K562 (cell line): ENCODE measurements around the gene CHMP4B.

ENCODE experiments used
- ATF3 ChIP-seq, 2 experiments: fragments of 450-650 bp in 1 of 2; sonication (generic) in 1 of 2; formaldehyde crosslinking in 1 of 2; IDR thresholded peaks in 1 of 2; conservative IDR thresholded peaks in 1 of 2; 2 replicates each; pipeline versions ENCODE4 v1.6.1 to v1.8.1; 2016 to 2023; ENCODE audit warnings: mild to moderate bottlenecking in 2 of 2, moderate library complexity in 2 of 2, inconsistent platforms in 1 of 2, missing genetic modification reagents in 1 of 2
- EP300 ChIP-seq: IDR thresholded peaks from 2 replicates; pipeline ENCODE4 v1.6.1; 2012; ENCODE audit warnings: low read length, improper control_type of control experiment
- ETS1 ChIP-seq: conservative IDR thresholded peaks from 2 replicates; pipeline ENCODE4 v1.6.1; 2011; ENCODE audit warnings: low read depth, mild to moderate bottlenecking, low read length; ENCODE audit not compliant: control insufficient read depth
- ID3 ChIP-seq, 2 experiments: fragments of 250-450 bp in 1 of 2; fragments of 450-650 bp in 1 of 2; sonication (Bioruptor Pico) in 1 of 2; IDR thresholded peaks; 2 replicates each; pipeline versions ENCODE4 v1.6.1 to v1.8.0; 2016 to 2021; ENCODE audit warnings: mild to moderate bottlenecking in 2 of 2, moderate library complexity in 2 of 2, missing compliant biosample characterization in 1 of 2, missing genetic modification characterization in 1 of 2
- KHSRP ChIP-seq: fragments of 450-650 bp; IDR thresholded peaks from 2 replicates; pipeline ENCODE4 v1.6.1; 2017
- POLR2A ChIP-seq: fragments of 450-650 bp; conservative IDR thresholded peaks from 2 replicates; pipeline ENCODE4 v1.6.1; 2016
- RREB1 ChIP-seq: fragments of 250-450 bp; sonication (Bioruptor Pico); IDR thresholded peaks from 2 replicates; pipeline ENCODE4 v1.4.0; 2020
- TAF1 ChIP-seq: IDR thresholded peaks from 2 replicates; pipeline ENCODE4 v1.6.1; 2011; ENCODE audit warnings: mild to moderate bottlenecking, low read length, moderate library complexity; ENCODE audit not compliant: insufficient read depth, control insufficient read depth, severe bottlenecking; ENCODE audit errors: extremely low read depth
- TRIM28 ChIP-seq: fragments of 450-650 bp; IDR thresholded peaks from 2 replicates; pipeline ENCODE4 v1.6.1; 2017
- VEZF1 ChIP-seq: fragments of 200-800 bp; sonication (Bioruptor generic); IDR thresholded peaks from 2 replicates; pipeline ENCODE4 v1.6.1; 2017; ENCODE audit warnings: missing genetic modification characterization, missing compliant biosample characterization
- XRCC5 ChIP-seq: fragments of 200-400 bp; formaldehyde crosslinking; IDR thresholded peaks from 2 replicates; pipeline ENCODE4 v1.6.1; 2017; ENCODE audit warnings: low read depth, mild to moderate bottlenecking, low read length
- ZBTB1 ChIP-seq: sonication (generic); formaldehyde crosslinking; IDR thresholded peaks from 2 replicates; pipeline ENCODE4 v1.8.1; 2023; ENCODE audit warnings: missing genetic modification reagents, low read depth, mild to moderate bottlenecking, borderline replicate concordance
- ZBTB5 ChIP-seq: fragments of 450-650 bp; IDR thresholded peaks from 2 replicates; pipeline ENCODE4 v1.6.1; 2017; ENCODE audit warnings: antibody characterized with exemption

GRCh38 chr20:33850159-33850558 is 39.0 kb downstream of the CHMP4B start:
- TF ChIP-seq XRCC5: no peak
- TF ChIP-seq ATF3 (IDR thresholded peaks at IDR 0.05): no peak
- TF ChIP-seq ATF3 (CRISPR knock-in tag; conservative IDR thresholded peaks at IDR 0.05): no peak
- TF ChIP-seq ETS1: no peak
- TF ChIP-seq POLR2A: no peak
- no peak for TF ChIP-seq KHSRP
- no peak for TF ChIP-seq VEZF1 (CRISPR knock-in tag)
- TF ChIP-seq EP300: no peak
- TF ChIP-seq ZBTB5: no peak
- no peak for TF ChIP-seq TAF1
- no peak for TF ChIP-seq RREB1
- no peak for TF ChIP-seq ZBTB1 (CRISPR knock-in tag)
- no peak for TF ChIP-seq ID3 (CRISPR knock-in tag; IDR thresholded peaks at IDR 0.05)
- TF ChIP-seq ID3 (tag; IDR thresholded peaks at IDR 0.05): no peak
- no peak for TF ChIP-seq TRIM28
